Astrocyte of the cerebellum (primary cell): ENCODE results near the gene TMSB4X.

Experiments used
- DNase-seq: peaks from one replicate; pipeline ENCODE4 v3.0.0-alpha.2; 2011; ENCODE audit warnings: low read depth
- H3K4me3 ChIP-seq: 2 replicates; pipeline ENCODE4 v1.5.1; 2011; ENCODE audit warnings: mild to moderate bottlenecking, low read depth, low read length, moderate library complexity
- in situ Hi-C: cut with HindIII; loops from 2 replicates; pipeline ENCODE4 v1.10.0; 2017; ENCODE audit warnings: low sequenced_read_pairs
- TF ChIP-seq, protein P1 (sequence below): IDR thresholded peaks from 2 replicates; pipeline ENCODE4 v1.5.1; 2012; ENCODE audit warnings: low read length, low read depth, moderate library complexity, mild to moderate bottlenecking; ENCODE audit errors: missing control alignments

TMSB4X gene

GRCh38 chrX:12997906-12998687 lies 23.2 kb downstream of the TMSB4X start:
- TF ChIP-seq, protein P1, sequence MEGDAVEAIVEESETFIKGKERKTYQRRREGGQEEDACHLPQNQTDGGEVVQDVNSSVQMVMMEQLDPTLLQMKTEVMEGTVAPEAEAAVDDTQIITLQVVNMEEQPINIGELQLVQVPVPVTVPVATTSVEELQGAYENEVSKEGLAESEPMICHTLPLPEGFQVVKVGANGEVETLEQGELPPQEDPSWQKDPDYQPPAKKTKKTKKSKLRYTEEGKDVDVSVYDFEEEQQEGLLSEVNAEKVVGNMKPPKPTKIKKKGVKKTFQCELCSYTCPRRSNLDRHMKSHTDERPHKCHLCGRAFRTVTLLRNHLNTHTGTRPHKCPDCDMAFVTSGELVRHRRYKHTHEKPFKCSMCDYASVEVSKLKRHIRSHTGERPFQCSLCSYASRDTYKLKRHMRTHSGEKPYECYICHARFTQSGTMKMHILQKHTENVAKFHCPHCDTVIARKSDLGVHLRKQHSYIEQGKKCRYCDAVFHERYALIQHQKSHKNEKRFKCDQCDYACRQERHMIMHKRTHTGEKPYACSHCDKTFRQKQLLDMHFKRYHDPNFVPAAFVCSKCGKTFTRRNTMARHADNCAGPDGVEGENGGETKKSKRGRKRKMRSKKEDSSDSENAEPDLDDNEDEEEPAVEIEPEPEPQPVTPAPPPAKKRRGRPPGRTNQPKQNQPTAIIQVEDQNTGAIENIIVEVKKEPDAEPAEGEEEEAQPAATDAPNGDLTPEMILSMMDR: no peak
- H3K4me3 ChIP-seq: no peak overlapping the region
- in situ Hi-C loops: loop anchor here (5.0 kb wide), 1 partner anchor 89 kb away; no protein-coding TSS in a partner anchor
- no peak for DNase-seq

- H3K4me3 ChIP-seq: no peak overlapping the region
- in situ Hi-C loops: loop anchor here (5.0 kb wide), 1 partner anchor 88 kb away; no protein-coding TSS in a partner anchor
- no peak for DNase-seq
- TF ChIP-seq, protein P1: no peak
Measured at GRCh38 chrX:12999422-12999821, 24.5 kb downstream of the TMSB4X start.

GRCh38 chrX:13000301-13000811 lies 25.4 kb downstream of the TMSB4X start:
- in situ Hi-C loops: no loop called here
- DNase-seq: no peak
- H3K4me3 ChIP-seq: no peak overlapping the region
- TF ChIP-seq, protein P1: no peak

GRCh38 chrX:13001097-13001496 lies 26.2 kb downstream of the TMSB4X start:
- DNase-seq: no peak
- in situ Hi-C loops: no loop called here
- TF ChIP-seq, protein P1: no peak
- no peak overlapping the region for H3K4me3 ChIP-seq

DNA sequence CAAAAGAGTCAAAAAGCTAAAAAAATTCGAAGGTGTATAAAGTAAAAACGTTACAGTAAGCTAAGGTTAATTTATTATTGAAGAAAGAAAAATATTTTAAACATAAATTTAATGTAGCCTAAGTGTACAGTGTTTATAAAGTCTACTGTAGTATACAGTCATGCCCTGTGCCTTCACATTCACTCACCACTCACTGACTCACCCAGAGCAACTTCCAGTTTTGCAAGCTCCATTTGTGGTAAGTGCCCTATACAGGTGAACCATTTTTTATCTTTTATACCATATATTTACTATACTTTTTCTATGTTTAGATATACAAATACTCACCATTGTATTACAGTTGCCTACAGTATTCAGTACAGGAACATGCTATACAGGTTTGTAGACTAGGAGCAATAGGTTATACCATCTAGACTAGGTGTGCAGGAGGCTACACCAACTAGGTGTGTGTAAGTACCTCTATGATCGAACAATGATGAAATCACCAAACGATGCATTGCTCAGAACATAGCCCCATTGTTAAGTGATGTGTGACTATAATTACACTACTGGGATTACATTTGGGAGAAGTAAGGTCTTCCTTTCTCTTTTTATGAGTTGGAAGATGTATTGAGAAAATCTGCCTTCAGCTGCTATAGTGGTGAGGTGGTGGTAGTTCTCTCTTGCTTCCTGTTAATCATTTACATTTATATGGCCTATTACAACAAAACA lies 27.2 kb downstream of the TMSB4X start:
- TF ChIP-seq, protein P1: no peak
- in situ Hi-C loops: no loop called here
- no peak overlapping the region for H3K4me3 ChIP-seq
- no peak for DNase-seq

GRCh38 chrX:13005661-13006473 lies 31.0 kb downstream of the TMSB4X start:
- no peak overlapping the region for H3K4me3 ChIP-seq
- in situ Hi-C loops: no loop called here
- DNase-seq: no peak
- TF ChIP-seq, protein P1: no peak
